Stomach (tissue), 9 donors: ENCODE measurements around the gene GPR153. TPM values are rescaled to one million over a fixed set of nuclear protein-coding genes. Genes with fewer than 3 reads are reported as not detected.

Experiments used
- DNase-seq, 2 donors: peaks; one replicate each; pipeline versions ENCODE4 v3.0.0 to v3.0.0-alpha.2; 2013 to 2019
- H3K27ac ChIP-seq, 5 donors: fragments of 200-600 bp in 4 of 5; sonication (generic) in 4 of 5; one replicate each; pipeline ENCODE4 v1.5.1; 2013 to 2019; ENCODE audit warnings: mild to moderate bottlenecking in 1 of 5, moderate library complexity in 1 of 5
- H3K27me3 ChIP-seq, 3 donors: fragments of 200-600 bp; sonication (generic); one replicate each; pipeline ENCODE4 v1.5.1; 2017 to 2019; ENCODE audit warnings: mixed run types in 1 of 3
- H3K36me3 ChIP-seq, 4 donors: fragments of 200-600 bp; sonication (generic); 1 replicate in 3 of 4; 2 replicates in 1 of 4; pipeline ENCODE4 v1.5.1; 2016 to 2019
- H3K4me1 ChIP-seq, 4 donors: fragments of 200-600 bp; sonication (generic); one replicate each; pipeline ENCODE4 v1.5.1; 2016 to 2019
- H3K4me3 ChIP-seq, 4 donors: fragments of 200-600 bp; sonication (generic) in 3 of 4; one replicate each; pipeline ENCODE4 v1.5.1; 2016 to 2019; ENCODE audit warnings: mild to moderate bottlenecking in 1 of 4
- H3K9me3 ChIP-seq, 4 donors: fragments of 200-600 bp; sonication (generic); one replicate each; pipeline ENCODE4 v1.5.1; 2016 to 2019
- CTCF ChIP-seq, 7 experiments: fragments of 450-650 bp in 4 of 7; fragments of 200-600 bp in 3 of 7; sonication (generic) in 3 of 7; IDR thresholded peaks; one replicate each; pipeline ENCODE4 v1.5.1; 2016 to 2019; ENCODE audit warnings: antibody characterized with exemption in 7 of 7, control low read depth in 2 of 7, mild to moderate bottlenecking in 1 of 7
- EP300 ChIP-seq: sonication (generic); formaldehyde crosslinking; IDR thresholded peaks from one replicate; pipeline ENCODE4 v1.6.1; 2017; ENCODE audit warnings: antibody characterized with exemption
- POLR2A ChIP-seq, 4 donors: fragments of 450-650 bp; IDR thresholded peaks; one replicate each; pipeline ENCODE4 v1.6.1; 2016; ENCODE audit warnings: antibody characterized with exemption in 4 of 4, control low read depth in 2 of 4, mild to moderate bottlenecking in 1 of 4, moderate library complexity in 1 of 4
- POLR2AphosphoS5 ChIP-seq, 3 donors: sonication (generic); formaldehyde crosslinking; IDR thresholded peaks; one replicate each; pipeline ENCODE4 v1.6.1; 2016; ENCODE audit warnings: antibody characterized with exemption in 3 of 3
- WGBS, 5 donors: extraction: QIAGEN DNeasy Blood & Tissue Kit in 3 of 5; methylation state at CpG; one replicate each; pipeline versions ENCODE4 v1.1.5 to v1.1.7; 2013 to 2018; 5-methylcytosine and 5-hydroxymethylcytosine counted together
- intact Hi-C: fragments of 100-400 bp; cut with DNase I; formaldehyde crosslinking; loops from one replicate; pipeline ENCODE4 v1.15.1; 2023; ENCODE audit warnings: low total_unique reads
- polyA plus RNA-seq, 3 donors: library from polyadenylated mRNA; stranded (reverse); fragments of 200-250 nt; gene quantifications; one replicate each; pipeline ENCODE4 v1.2.3, GENCODE V29; 2013
- total RNA-seq, 5 donors: library from RNA; depleted of rRNA; stranded (reverse); fragments of >200 nt; gene quantifications; one replicate each; pipeline versions ENCODE4 v1.1.0 to v1.2.3, GENCODE V29; 2014 to 2016
- donor health status: healthy with polysubstance abuse.
- donor health status: Bipolar disorder and iron deficiency.
- donor health status: healthy.

GPR153 gene
- total and polyA plus RNA-seq, 8 donors, result 1.8 to 63.1 (median 2.8) TPM

GRCh38 chr1:6209661-6210580, 51.0 kb downstream of the GPR153 start:
- H3K4me3 ChIP-seq, result peak overlapping the region in 3 of 4 donors; percentile 39 to 63 (median 52)

DNA sequence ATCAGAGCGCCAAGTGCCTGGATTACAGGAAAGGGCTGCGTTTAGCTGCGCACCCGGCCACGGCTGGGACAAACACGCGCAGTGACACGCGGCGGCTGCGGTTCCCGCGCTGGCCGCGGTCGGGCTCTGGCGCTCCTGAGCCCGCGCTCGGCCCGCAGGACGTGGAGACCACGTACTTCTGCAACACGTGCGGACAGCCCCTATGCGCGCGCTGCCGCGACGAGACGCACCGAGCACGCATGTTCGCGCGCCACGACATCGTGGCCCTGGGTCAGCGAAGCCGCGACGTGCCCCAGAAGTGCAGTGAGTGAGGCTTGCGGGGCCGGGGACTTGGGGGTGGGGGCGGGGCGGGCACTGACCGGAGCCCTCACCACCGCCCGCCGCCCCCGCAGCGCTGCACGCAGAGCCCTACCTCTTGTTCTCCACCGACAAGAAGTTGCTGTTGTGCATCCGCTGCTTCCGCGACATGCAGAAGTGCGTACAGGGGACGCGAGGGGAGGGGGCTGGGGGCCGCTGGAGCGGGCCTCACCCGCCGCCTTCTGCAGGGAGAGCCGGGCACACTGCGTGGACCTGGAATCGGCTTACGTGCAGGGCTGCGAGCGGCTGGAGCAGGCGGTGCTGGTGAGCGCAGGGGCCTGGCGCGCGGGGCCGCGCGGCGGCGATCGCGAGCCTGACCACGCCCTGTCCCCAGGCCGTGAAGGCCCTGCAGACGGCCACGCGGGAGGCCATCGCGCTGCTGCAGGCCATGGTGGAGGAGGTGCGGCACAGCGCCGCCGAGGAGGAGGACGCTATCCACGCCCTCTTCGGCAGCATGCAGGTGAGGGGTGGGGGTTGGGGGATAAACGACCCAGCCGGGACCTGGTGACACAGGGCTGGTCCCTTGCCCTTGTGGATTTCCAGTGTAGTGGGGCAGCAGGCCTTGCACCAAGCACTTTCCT, 51.9 kb downstream of the GPR153 start:
- 1 to 7% (median 4%) methylated on average over 57 to 99 of the region's 99 CpGs for WGBS, 5 donors
- peaks cover 37 to 54% (median 48%) of the 10 kb centered on the region in 4 donors for H3K4me1 ChIP-seq
- peaks cover 0 to 29% (median 23%) of the 10 kb centered on the region in 4 donors for H3K36me3 ChIP-seq
- peaks cover 0 to 41% (median 0%) of the 10 kb centered on the region in 3 donors for H3K27me3 ChIP-seq
- H3K9me3 ChIP-seq, result no peaks in the 10 kb centered on the region
- TF ChIP-seq EP300 (no peak), CTCF (IDR thresholded peaks at IDR 0.05) (peak in 5 of 7 experiments; percentile 46 to 85 (median 61)), POLR2A (IDR thresholded peaks at IDR 0.05) (no peak), POLR2AphosphoS5 (IDR thresholded peaks at IDR 0.05) (peak in 1 of 3 donors; percentile 15)
- DNase-seq, result peak; percentile 55 to 84
- peak overlapping the region in 2 of 5 donors; percentile 8 to 56 for H3K27ac ChIP-seq
- intact Hi-C loops, result loop anchor here (10.0 kb wide), 1 partner anchor 214 kb away; the partner anchor contains the start of gene NPHP4
- H3K4me3 ChIP-seq, result peak overlapping the region; percentile 39 to 63 (median 50)

More at GRCh38 chr1:6209661-6210580, 51.0 kb downstream of the GPR153 start:
- peak in 1 of 2 donors; percentile 24 for DNase-seq
- 87 to 93% (median 89%) methylated on average over 13 to 17 of the region's 17 CpGs for WGBS, 5 donors
- no peak for TF ChIP-seq EP300
- no peak for TF ChIP-seq POLR2A (IDR thresholded peaks at IDR 0.05)
- no peak for TF ChIP-seq CTCF (IDR thresholded peaks at IDR 0.05)
- TF ChIP-seq POLR2AphosphoS5 (IDR thresholded peaks at IDR 0.05), result no peak
- Histone ChIP-seq H3K4me1 (peaks cover 33 to 50% (median 45%) of the 10 kb centered on the region in 4 donors), H3K27me3 (peaks cover 0 to 41% (median 0%) of the 10 kb centered on the region in 3 donors), H3K36me3 (peaks cover 0 to 29% (median 23%) of the 10 kb centered on the region in 4 donors), H3K9me3 (no peaks in the 10 kb centered on the region), H3K27ac (no peak overlapping the region)
- intact Hi-C loops, result loop anchor here (10.0 kb wide), 1 partner anchor 215 kb away; the partner anchor contains the start of gene NPHP4

DNA sequence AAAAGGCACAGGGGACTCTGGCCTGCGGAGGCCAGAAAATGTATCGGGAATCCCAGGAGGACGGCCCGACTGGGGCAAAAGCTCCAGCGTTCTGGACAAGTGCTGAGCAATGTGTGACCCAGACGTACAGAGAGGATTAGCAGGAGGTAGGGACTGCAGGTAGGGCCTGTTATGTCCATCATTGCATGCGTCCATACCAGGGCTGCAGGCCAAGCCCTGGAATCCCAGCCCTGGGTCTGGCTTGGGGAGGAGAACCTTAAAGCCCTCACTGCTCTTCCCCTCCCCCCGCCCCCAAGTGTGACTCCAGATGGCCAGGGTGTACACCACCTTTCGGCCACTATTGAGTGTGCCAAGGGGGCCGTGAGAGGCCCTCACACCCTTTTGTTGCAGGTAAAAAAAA, 53.0 kb downstream of the GPR153 start:
- peaks cover 0 to 41% (median 0%) of the 10 kb centered on the region in 3 donors for H3K27me3 ChIP-seq
- DNase-seq, result no peak
- H3K9me3 ChIP-seq, result no peaks in the 10 kb centered on the region
- H3K4me3 ChIP-seq, result no peak overlapping the region
- WGBS, 5 donors, result 87 to 95% (median 89%) methylated on average over 10 of the region's 10 CpGs
- intact Hi-C loops, result loop anchor here (10.0 kb wide), 1 partner anchor 213 kb away; the partner anchor contains the start of gene NPHP4
- H3K4me1 ChIP-seq, result peaks cover 37 to 54% (median 48%) of the 10 kb centered on the region in 4 donors
- no peak overlapping the region for H3K27ac ChIP-seq
- H3K36me3 ChIP-seq, result peaks cover 0 to 28% (median 22%) of the 10 kb centered on the region in 4 donors
- TF ChIP-seq CTCF (IDR thresholded peaks at IDR 0.05) (no peak), POLR2A (IDR thresholded peaks at IDR 0.05) (no peak), EP300 (no peak), POLR2AphosphoS5 (IDR thresholded peaks at IDR 0.05) (no peak)
